ENCODE results near the gene PDE10A.

The PDE10A gene

GRCh38 chr6:165456286-165456685, 206.8 kb downstream of the PDE10A start:
- no peak for DNase-seq

GRCh38 chr6:165455488-165455887, 207.6 kb downstream of the PDE10A start:
- DNase-seq, result no peak

DNA sequence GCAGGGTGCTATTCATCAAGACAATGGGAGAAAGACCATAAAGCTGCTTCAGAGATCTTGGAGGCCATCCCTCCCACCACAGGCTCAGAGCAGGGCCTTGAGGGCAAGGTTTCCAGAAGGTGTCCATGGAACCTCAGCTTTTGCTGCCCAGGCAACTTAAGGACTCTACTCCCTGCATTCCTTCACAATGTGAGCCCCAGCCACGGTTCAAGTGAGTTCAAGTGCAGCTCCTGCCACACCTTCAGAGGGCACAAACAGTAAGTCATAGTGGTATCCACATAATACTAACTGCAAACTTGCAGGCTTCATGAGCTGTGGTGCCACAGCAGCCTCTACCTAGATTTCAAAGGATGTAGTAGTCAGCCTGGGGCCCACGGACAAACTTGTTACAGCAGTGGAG, 209.6 kb downstream of the PDE10A start:
- DNase-seq, result no peak

DNA sequence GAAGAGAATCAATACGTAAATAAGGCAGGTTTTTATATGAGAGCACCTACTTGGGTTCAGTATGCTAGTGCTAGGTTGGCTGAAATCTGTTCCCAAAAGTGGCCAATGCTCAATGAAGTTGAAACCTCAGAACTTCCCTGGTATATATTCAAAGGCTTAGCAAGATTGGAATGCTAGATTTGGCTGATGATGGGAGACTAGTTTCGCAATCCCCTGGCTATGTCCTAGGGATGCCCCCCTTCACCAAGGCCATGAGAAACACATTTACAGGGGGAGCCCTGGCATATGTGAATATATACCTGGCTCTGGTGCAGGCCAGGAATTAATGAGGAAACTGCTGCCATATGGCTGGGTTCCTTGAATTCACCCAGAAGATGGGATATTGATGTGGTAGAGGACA, 211.2 kb downstream of the PDE10A start:
- no peak for DNase-seq

GRCh38 chr6:165448210-165448609, 214.8 kb downstream of the PDE10A start:
- no peak for DNase-seq

- no peak for DNase-seq
Observed at GRCh38 chr6:165447141-165447540, 215.9 kb downstream of the PDE10A start.

GRCh38 chr6:165446331-165446730, 216.7 kb downstream of the PDE10A start:
- no peak for DNase-seq

DNA sequence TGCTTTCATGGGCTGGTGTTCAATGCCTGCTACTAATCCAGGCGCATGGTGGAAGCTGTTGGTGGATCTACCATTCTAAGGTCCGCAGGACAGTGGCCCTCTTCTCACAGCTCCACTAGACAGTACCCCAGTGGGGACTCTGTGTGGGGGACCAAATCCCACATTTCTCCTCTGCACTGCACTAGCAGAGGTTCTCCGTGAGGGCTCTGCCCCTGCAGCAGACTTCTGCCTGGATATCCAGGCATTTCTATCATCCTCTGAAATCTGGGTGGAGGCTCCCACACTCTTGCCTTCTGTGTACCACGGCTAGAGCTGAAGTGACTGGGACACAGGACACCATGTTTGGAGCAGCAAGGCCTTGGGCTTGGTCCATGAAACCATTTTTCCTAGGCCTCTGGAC, 219.6 kb downstream of the PDE10A start:
- no peak for DNase-seq

GRCh38 chr6:165441181-165441580, 221.9 kb downstream of the PDE10A start:
- no peak for DNase-seq

GRCh38 chr6:165439928-165440554, 223.0 kb downstream of the PDE10A start:
- DNase-seq, result no peak

GRCh38 chr6:165426892-165427291, 236.1 kb downstream of the PDE10A start:
- DNase-seq, result no peak

GRCh38 chr6:165422192-165422591, 240.8 kb downstream of the PDE10A start:
- no peak for DNase-seq

GRCh38 chr6:165417278-165417865, 245.7 kb downstream of the PDE10A start:
- DNase-seq, result no peak

DNA sequence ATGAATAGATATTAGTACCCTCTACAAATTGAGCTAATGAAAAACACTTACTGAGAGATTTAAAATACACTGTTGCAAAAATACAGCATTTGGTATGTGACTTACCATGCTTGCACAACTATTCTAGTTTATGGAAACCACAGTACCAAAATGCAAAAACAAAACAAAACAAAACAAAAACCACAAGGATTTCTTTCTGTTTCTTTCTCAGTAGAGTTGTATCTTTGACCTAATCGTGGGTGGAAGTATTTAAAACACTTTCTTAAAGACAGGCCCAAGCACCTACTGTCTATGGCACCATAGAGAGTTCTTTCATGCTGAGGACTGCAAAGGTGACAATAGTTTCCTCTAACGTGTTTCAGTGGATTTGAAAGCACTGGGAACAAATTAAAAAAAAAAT, 258.3 kb downstream of the PDE10A start:
- DNase-seq, result no peak

- no peak for DNase-seq
Observed at GRCh38 chr6:165404296-165404695, 258.7 kb downstream of the PDE10A start.

- DNase-seq, result no peak
Observed at GRCh38 chr6:165403006-165403595, 259.9 kb downstream of the PDE10A start.

GRCh38 chr6:165401092-165401491, 261.9 kb downstream of the PDE10A start:
- no peak for DNase-seq

- no peak for DNase-seq
Observed at GRCh38 chr6:165390475-165390874, 272.6 kb downstream of the PDE10A start.

DNA sequence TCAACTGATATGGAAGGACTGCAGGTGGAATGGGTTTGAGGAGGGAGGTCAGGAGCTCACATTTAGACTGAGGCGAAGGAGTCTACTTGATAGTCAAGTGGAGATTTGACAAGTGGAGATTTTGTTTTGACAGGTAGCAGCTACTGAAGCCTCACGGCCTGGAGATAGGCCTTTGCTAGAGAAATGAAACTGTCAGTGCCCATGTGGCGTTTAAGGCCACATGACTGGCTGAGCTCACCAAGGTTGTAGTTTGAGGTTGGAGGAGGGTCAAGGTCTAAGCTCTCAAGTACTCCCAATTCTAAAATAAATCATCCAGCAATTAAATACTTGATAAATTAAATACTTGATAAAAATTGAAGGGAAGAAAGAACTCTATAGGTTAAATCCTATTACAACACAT, 273.5 kb downstream of the PDE10A start:
- no peak for DNase-seq

DNA sequence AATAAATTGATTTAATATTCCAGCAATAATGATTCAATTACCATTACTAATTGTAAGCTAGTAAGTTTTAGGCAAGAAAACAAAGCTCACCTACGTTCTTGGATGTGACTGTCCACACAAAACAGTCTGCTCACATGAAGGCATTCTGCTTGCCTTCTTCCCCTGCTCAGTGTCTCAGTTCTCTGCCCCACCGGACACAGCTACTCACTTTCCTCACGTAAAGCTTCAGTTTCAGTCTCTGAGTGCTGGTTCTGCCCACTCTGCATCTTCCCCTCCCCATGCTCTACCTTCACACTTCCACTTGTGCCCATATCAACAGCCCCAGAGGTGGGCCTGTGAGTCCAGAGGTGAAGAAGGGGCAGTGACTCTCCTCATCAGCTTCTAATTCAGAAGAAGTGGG, 279.7 kb downstream of the PDE10A start:
- DNase-seq, result no peak

DNA sequence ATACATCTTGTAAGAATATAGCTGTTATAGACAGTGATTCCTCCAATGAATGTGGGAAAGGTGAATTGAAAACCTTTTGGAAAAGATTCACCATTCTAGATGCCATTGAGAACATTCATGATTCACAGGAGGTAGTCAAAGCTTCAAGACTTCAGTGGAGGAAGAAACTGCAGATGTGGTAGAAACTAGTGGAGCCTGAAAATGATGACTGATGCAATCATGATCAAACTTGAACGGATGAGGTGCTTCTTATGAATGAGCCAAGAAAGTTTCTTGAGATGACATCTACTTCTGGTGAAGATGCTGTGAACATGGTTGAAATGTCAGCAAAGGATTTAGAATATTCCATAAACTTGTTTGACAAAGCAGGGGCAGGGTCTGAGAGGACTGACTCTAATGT, 286.9 kb downstream of the PDE10A start:
- no peak for DNase-seq

DNA sequence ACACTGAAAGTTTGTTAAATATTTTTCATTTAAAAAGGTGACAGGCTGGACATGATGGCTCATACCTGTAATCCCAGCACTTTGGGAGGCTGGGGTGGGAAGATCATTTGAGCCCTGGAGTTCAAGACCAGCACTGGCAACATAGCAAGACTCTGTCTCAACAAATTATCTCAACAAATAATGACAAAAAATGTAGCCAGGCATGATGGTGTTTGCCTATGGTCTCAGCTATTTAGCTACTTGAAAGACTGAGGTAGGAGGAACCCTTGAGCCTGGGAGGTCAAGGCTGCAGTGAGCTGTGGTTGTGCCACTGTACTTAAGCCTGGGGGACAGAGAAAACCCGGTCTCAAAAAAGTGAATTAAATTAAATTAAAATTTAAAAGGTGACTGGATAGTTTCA, 297.7 kb downstream of the PDE10A start:
- no peak for DNase-seq

- no peak for DNase-seq
Observed at GRCh38 chr6:165345700-165346099, 317.3 kb downstream of the PDE10A start.

- no peak for DNase-seq
Observed at GRCh38 chr6:165340532-165340931, 322.5 kb downstream of the PDE10A start.

- no peak for DNase-seq
Observed at GRCh38 chr6:165325609-165326008, 337.4 kb downstream of the PDE10A start.

Data from DMS 273 treated with DMSO at 0.1 percent for 48 hours (cell line).